Stimulated activated naive B cell treated with anti-CD40 and anti-IgM and Interleukin-4, amounts not matched to agents 10 μg/mL and 1 μg/mL and 100 μg/mL, for 72 hours (primary cell): ENCODE measurements around the gene NBAS.

ENCODE experiments used
- ATAC-seq, 2 donors: fragments of 150-1000 bp; cut with Tn5 transposase; replicated peaks; 2 replicates each; pipeline ENCODE4 v1.10.0; 2021; ENCODE audit warnings: moderate library complexity in 1 of 2
- DNase-seq: peaks from one replicate; pipeline ENCODE4 v3.0.0; 2021
- H3K27ac Mint-ChIP-seq: one replicate; pipeline ENCODE4 v1.8.0; 2022; ENCODE audit warnings: mild to moderate bottlenecking, mixed read lengths
- H3K27me3 Mint-ChIP-seq, 2 donors: one replicate each; pipeline ENCODE4 v1.8.0; 2022; ENCODE audit warnings: mixed read lengths in 2 of 2
- H3K36me3 Mint-ChIP-seq, 2 donors: one replicate each; pipeline ENCODE4 v1.8.0; 2022; ENCODE audit warnings: mixed read lengths in 2 of 2, mild to moderate bottlenecking in 1 of 2
- H3K4me1 Mint-ChIP-seq, 2 donors: one replicate each; pipeline ENCODE4 v1.8.0; 2022; ENCODE audit warnings: mixed read lengths in 2 of 2, mild to moderate bottlenecking in 1 of 2
- H3K4me3 Mint-ChIP-seq, 2 donors: one replicate each; pipeline ENCODE4 v1.8.0; 2022; ENCODE audit warnings: mild to moderate bottlenecking in 2 of 2, mixed read lengths in 2 of 2, moderate library complexity in 1 of 2
- H3K9me3 Mint-ChIP-seq, 2 donors: one replicate each; pipeline ENCODE4 v1.8.0; 2022; ENCODE audit warnings: mixed read lengths in 2 of 2, mild to moderate bottlenecking in 1 of 2

The NBAS gene

GRCh38 chr2:15364561-15364960, 196.6 kb downstream of the NBAS start:
- Mint-ChIP-seq H3K4me3 (no peak overlapping the region), H3K9me3 (no peaks in the 10 kb centered on the region), H3K36me3 (peaks cover 16 to 48% of the 10 kb centered on the region in 2 donors), H3K27ac (no peak overlapping the region), H3K27me3 (no peaks in the 10 kb centered on the region), H3K4me1 (peaks cover 15 to 26% of the 10 kb centered on the region in 2 donors)
- DNase-seq, result no peak
- ATAC-seq, result no peak

GRCh38 chr2:15363734-15364133, 197.4 kb downstream of the NBAS start:
- peaks cover 11 to 19% of the 10 kb centered on the region in 2 donors for H3K4me1 Mint-ChIP-seq
- DNase-seq, result no peak
- H3K27me3 Mint-ChIP-seq, result no peaks in the 10 kb centered on the region

GRCh38 chr2:15363142-15363541, 198.0 kb downstream of the NBAS start:
- Mint-ChIP-seq H3K27ac (peak overlapping the region; percentile 3), H3K4me1 (peaks cover 9 to 14% of the 10 kb centered on the region in 2 donors), H3K9me3 (no peaks in the 10 kb centered on the region), H3K27me3 (no peaks in the 10 kb centered on the region), H3K4me3 (no peak overlapping the region), H3K36me3 (peaks cover 17 to 52% of the 10 kb centered on the region in 2 donors)
- ATAC-seq (peak; percentile 38 to 57), DNase-seq (no peak)

More at GRCh38 chr2:15363734-15364133, 197.4 kb downstream of the NBAS start:
- Mint-ChIP-seq H3K36me3 (peaks cover 16 to 49% of the 10 kb centered on the region in 2 donors), H3K9me3 (no peaks in the 10 kb centered on the region), H3K27ac (peak overlapping the region; percentile 47), H3K4me3 (no peak overlapping the region)
- ATAC-seq, result peak; percentile 86

GRCh38 chr2:15359716-15360531, 201.2 kb downstream of the NBAS start:
- Mint-ChIP-seq H3K4me3 (no peak overlapping the region), H3K27me3 (no peaks in the 10 kb centered on the region), H3K27ac (no peak overlapping the region), H3K9me3 (no peaks in the 10 kb centered on the region), H3K4me1 (peaks cover 7 to 14% of the 10 kb centered on the region in 2 donors), H3K36me3 (peaks cover 30 to 60% of the 10 kb centered on the region in 2 donors)
- DNase-seq, result no peak
- no peak for ATAC-seq

GRCh38 chr2:15357922-15358321, 203.2 kb downstream of the NBAS start:
- ATAC-seq, result no peak
- DNase-seq, result no peak
- H3K4me1 Mint-ChIP-seq, result peaks cover 0 to 1% of the 10 kb centered on the region in 2 donors
- peaks cover 38 to 53% of the 10 kb centered on the region in 2 donors for H3K36me3 Mint-ChIP-seq
- H3K27ac Mint-ChIP-seq, result no peak overlapping the region
- no peak overlapping the region for H3K4me3 Mint-ChIP-seq
- no peaks in the 10 kb centered on the region for H3K9me3 Mint-ChIP-seq
- no peaks in the 10 kb centered on the region for H3K27me3 Mint-ChIP-seq

GRCh38 chr2:15357186-15357585, 203.9 kb downstream of the NBAS start:
- ATAC-seq, result no peak
- no peaks in the 10 kb centered on the region for H3K9me3 Mint-ChIP-seq

GRCh38 chr2:15355386-15355785, 205.7 kb downstream of the NBAS start:
- Mint-ChIP-seq H3K4me1 (no peaks in the 10 kb centered on the region), H3K27ac (no peak overlapping the region), H3K4me3 (no peak overlapping the region), H3K9me3 (no peaks in the 10 kb centered on the region), H3K36me3 (peaks cover 49 to 70% of the 10 kb centered on the region in 2 donors), H3K27me3 (no peaks in the 10 kb centered on the region)
- ATAC-seq (no peak), DNase-seq (no peak)

More at GRCh38 chr2:15357186-15357585, 203.9 kb downstream of the NBAS start:
- Mint-ChIP-seq H3K36me3 (peaks cover 45 to 58% of the 10 kb centered on the region in 2 donors), H3K27ac (no peak overlapping the region), H3K4me3 (no peak overlapping the region), H3K4me1 (no peaks in the 10 kb centered on the region), H3K27me3 (no peaks in the 10 kb centered on the region)
- no peak for DNase-seq

GRCh38 chr2:15354596-15355366, 206.4 kb downstream of the NBAS start:
- Mint-ChIP-seq H3K4me1 (no peaks in the 10 kb centered on the region), H3K27ac (no peak overlapping the region), H3K36me3 (peaks cover 53 to 70% of the 10 kb centered on the region in 2 donors), H3K9me3 (no peaks in the 10 kb centered on the region), H3K4me3 (no peak overlapping the region), H3K27me3 (no peaks in the 10 kb centered on the region)
- no peak for ATAC-seq
- DNase-seq, result no peak

- Mint-ChIP-seq H3K9me3 (no peaks in the 10 kb centered on the region), H3K36me3 (peaks cover 52 to 65% of the 10 kb centered on the region in 2 donors), H3K27me3 (no peaks in the 10 kb centered on the region), H3K4me1 (no peaks in the 10 kb centered on the region), H3K4me3 (no peak overlapping the region), H3K27ac (no peak overlapping the region)
- no peak for DNase-seq
- ATAC-seq, result no peak
Measured at GRCh38 chr2:15352363-15352762, 208.8 kb downstream of the NBAS start.

GRCh38 chr2:15348636-15349035, 212.5 kb downstream of the NBAS start:
- no peak for ATAC-seq
- peaks cover 62 to 73% of the 10 kb centered on the region in 2 donors for H3K36me3 Mint-ChIP-seq
- H3K27me3 Mint-ChIP-seq, result no peaks in the 10 kb centered on the region
- no peaks in the 10 kb centered on the region for H3K4me1 Mint-ChIP-seq
- H3K9me3 Mint-ChIP-seq, result peaks cover 4 to 7% of the 10 kb centered on the region in 2 donors
- no peak for DNase-seq
- H3K4me3 Mint-ChIP-seq, result no peak overlapping the region
- H3K27ac Mint-ChIP-seq, result no peak overlapping the region

- Mint-ChIP-seq H3K4me3 (no peak overlapping the region), H3K4me1 (no peaks in the 10 kb centered on the region), H3K36me3 (peaks cover 57 to 69% of the 10 kb centered on the region in 2 donors), H3K9me3 (peaks cover 4 to 7% of the 10 kb centered on the region in 2 donors), H3K27ac (no peak overlapping the region), H3K27me3 (no peaks in the 10 kb centered on the region)
- ATAC-seq (no peak), DNase-seq (no peak)
Measured at GRCh38 chr2:15348045-15348444, 213.1 kb downstream of the NBAS start.

- no peak overlapping the region for H3K27ac Mint-ChIP-seq
- H3K36me3 Mint-ChIP-seq, result peaks cover 50 to 63% of the 10 kb centered on the region in 2 donors
- H3K4me3 Mint-ChIP-seq, result no peak overlapping the region
- ATAC-seq (no peak), DNase-seq (no peak)
- H3K9me3 Mint-ChIP-seq, result peaks cover 4 to 7% of the 10 kb centered on the region in 2 donors
- no peaks in the 10 kb centered on the region for H3K4me1 Mint-ChIP-seq
- H3K27me3 Mint-ChIP-seq, result no peaks in the 10 kb centered on the region
Measured at GRCh38 chr2:15346624-15347023, 214.5 kb downstream of the NBAS start.

GRCh38 chr2:15337996-15338666, 223.0 kb downstream of the NBAS start:
- Mint-ChIP-seq H3K9me3 (no peaks in the 10 kb centered on the region), H3K27ac (no peak overlapping the region), H3K27me3 (no peaks in the 10 kb centered on the region), H3K4me3 (no peak overlapping the region), H3K4me1 (no peaks in the 10 kb centered on the region), H3K36me3 (peaks cover 27 to 44% of the 10 kb centered on the region in 2 donors)
- DNase-seq (no peak), ATAC-seq (no peak)

GRCh38 chr2:15334644-15335326, 226.3 kb downstream of the NBAS start:
- H3K4me3 Mint-ChIP-seq, result no peak overlapping the region
- H3K9me3 Mint-ChIP-seq, result no peaks in the 10 kb centered on the region
- ATAC-seq (no peak), DNase-seq (no peak)
- no peaks in the 10 kb centered on the region for H3K27me3 Mint-ChIP-seq
- H3K27ac Mint-ChIP-seq, result peak overlapping the region; percentile 65
- H3K4me1 Mint-ChIP-seq, result no peaks in the 10 kb centered on the region
- peaks cover 19 to 33% of the 10 kb centered on the region in 2 donors for H3K36me3 Mint-ChIP-seq
